ENCODE results near the gene SPAM1. TPM values are rescaled to one million over a fixed set of nuclear protein-coding genes. Genes with fewer than 3 reads are reported as not detected.
"Not testable (repeated sequence)": the region's sequence is repeated elsewhere in the genome, so short reads cannot be mapped to it uniquely, and the experiment has no call there.

Gene SPAM1
- total RNA-seq, 4 donors from 2014 or later, result not detected

DNA sequence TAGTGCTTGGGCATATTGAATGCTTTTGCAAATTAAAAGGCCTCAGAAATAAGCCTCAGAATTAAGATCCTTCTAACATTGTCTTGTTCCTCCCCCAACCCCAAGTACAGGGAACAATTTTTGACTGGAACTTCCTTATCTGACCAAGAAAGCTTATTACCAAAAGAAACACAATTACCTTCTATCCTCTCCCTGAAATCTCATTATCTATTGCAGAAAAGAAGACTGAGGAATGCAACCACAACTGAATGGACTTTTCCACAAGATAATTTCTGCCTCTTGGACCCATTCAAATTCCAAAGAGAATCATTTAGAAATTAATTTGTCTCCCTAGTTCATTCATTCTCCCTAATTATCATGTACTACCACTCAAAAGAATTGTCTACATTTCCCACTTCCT lies 36.8 kb upstream of the SPAM1 start:
- H3K4me3 ChIP-seq (replicated peaks in 1 of 3), result no peak overlapping the region
- H3K36me3 ChIP-seq, result no peaks in the 10 kb centered on the region
- H3K27me3 ChIP-seq, result no peaks in the 10 kb centered on the region
- intact Hi-C loops (cut with DNase I), result no loop called here
- DNase-seq, result no peak
- TF ChIP-seq, protein P1, sequence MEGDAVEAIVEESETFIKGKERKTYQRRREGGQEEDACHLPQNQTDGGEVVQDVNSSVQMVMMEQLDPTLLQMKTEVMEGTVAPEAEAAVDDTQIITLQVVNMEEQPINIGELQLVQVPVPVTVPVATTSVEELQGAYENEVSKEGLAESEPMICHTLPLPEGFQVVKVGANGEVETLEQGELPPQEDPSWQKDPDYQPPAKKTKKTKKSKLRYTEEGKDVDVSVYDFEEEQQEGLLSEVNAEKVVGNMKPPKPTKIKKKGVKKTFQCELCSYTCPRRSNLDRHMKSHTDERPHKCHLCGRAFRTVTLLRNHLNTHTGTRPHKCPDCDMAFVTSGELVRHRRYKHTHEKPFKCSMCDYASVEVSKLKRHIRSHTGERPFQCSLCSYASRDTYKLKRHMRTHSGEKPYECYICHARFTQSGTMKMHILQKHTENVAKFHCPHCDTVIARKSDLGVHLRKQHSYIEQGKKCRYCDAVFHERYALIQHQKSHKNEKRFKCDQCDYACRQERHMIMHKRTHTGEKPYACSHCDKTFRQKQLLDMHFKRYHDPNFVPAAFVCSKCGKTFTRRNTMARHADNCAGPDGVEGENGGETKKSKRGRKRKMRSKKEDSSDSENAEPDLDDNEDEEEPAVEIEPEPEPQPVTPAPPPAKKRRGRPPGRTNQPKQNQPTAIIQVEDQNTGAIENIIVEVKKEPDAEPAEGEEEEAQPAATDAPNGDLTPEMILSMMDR (IDR thresholded peaks at IDR 0.05), result no peak
- no peak for TF ChIP-seq POLR2A (IDR thresholded peaks at IDR 0.05)
- H3K27ac ChIP-seq, result no peak overlapping the region
- no peaks in the 10 kb centered on the region for H3K4me1 ChIP-seq
- H3K9me3 ChIP-seq, result no peaks in the 10 kb centered on the region

DNA sequence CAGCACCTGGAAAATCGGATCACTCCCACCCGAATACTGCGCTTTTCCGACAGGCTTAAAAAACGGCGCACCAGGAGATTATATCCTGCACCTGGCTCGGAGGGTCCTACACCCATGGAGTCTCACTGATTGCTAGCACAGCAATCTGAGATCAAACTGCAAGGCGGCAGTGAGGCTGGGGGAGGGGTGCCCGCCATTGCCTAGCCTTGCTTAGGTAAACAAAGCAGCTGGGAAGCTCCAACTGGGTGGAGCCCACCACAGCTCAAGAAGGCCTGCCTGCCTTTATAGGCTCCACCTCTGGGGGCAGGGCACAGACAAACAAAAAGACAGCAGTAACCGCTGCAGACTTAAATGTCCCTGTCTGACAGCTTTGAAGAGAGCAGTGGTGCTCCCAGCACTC lies 30.3 kb upstream of the SPAM1 start:
- H3K36me3 ChIP-seq; intact Hi-C loops (cut with DNase I): not testable (repeated sequence)

DNA sequence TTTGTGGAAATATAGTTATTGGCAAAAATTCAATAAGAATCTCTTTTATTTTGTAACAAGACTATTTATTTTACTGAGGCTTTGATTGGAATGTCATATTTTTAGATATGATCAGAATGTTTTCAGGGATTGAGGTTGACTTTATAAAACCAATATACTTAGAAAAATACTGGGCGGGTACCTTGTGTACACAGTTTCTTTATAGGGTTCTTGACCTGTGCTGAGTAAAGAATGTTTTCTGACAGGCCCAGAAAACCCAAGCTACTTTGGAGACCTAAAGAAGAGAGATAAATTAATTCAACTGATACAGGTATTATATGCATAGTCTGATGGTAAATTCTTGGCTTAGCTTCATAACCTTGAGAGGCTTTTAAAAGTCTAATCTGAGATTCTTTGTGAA lies 23.9 kb upstream of the SPAM1 start:
- intact Hi-C loops (cut with DNase I), result no loop called here
- H3K4me3 ChIP-seq (replicated peaks in 1 of 3), result no peak overlapping the region
- no peaks in the 10 kb centered on the region for H3K27me3 ChIP-seq
- no peaks in the 10 kb centered on the region for H3K4me1 ChIP-seq
- no peaks in the 10 kb centered on the region for H3K36me3 ChIP-seq
- TF ChIP-seq, protein P1 (IDR thresholded peaks at IDR 0.05), result no peak
- no peak for TF ChIP-seq POLR2A (IDR thresholded peaks at IDR 0.05)
- WGBS, 2 donors, result 58 to 59% methylated on average over 1 of the region's 1 CpG
- DNase-seq, result no peak
- no peaks in the 10 kb centered on the region for H3K9me3 ChIP-seq
- no peak overlapping the region for H3K27ac ChIP-seq

More for the DNA sequence above, 30.3 kb upstream of the SPAM1 start:
- not testable (repeated sequence) for H3K27me3 ChIP-seq; DNase-seq; H3K4me3 ChIP-seq (replicated peaks in 1 of 3); H3K27ac ChIP-seq; H3K4me1 ChIP-seq; H3K9me3 ChIP-seq
- 96 to 100% methylated on average over 7 to 10 of the region's 10 CpGs for WGBS, 2 donors

DNA sequence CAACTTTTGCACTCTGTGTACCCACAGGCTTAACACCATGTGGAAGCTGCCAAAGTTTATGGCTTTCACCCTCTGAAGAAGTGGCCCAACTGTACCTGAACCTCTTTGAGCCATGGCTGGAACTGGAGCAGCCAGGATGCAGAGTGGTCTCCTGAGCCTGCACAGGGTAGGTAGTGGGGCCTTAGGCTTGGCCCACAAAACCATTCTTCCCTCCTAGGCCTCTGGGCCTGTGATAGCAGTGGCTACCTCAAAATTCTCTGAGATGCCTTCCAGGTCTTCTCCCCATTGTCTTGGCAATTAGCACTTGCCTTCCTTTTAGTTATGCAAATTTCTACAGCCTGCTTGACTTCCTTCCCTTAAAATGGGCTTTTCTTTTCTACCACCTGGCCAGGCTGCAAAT lies 19.3 kb upstream of the SPAM1 start:
- DNase-seq, result no peak
- no peak overlapping the region for H3K4me3 ChIP-seq (replicated peaks in 1 of 3)
- no peak overlapping the region for H3K27ac ChIP-seq
- H3K36me3 ChIP-seq, result no peaks in the 10 kb centered on the region
- H3K4me1 ChIP-seq, result no peaks in the 10 kb centered on the region
- no peak for TF ChIP-seq POLR2A (IDR thresholded peaks at IDR 0.05)
- TF ChIP-seq, protein P1 (IDR thresholded peaks at IDR 0.05), result no peak
- H3K9me3 ChIP-seq, result no peaks in the 10 kb centered on the region
- intact Hi-C loops (cut with DNase I), result no loop called here
- no peaks in the 10 kb centered on the region for H3K27me3 ChIP-seq

DNA sequence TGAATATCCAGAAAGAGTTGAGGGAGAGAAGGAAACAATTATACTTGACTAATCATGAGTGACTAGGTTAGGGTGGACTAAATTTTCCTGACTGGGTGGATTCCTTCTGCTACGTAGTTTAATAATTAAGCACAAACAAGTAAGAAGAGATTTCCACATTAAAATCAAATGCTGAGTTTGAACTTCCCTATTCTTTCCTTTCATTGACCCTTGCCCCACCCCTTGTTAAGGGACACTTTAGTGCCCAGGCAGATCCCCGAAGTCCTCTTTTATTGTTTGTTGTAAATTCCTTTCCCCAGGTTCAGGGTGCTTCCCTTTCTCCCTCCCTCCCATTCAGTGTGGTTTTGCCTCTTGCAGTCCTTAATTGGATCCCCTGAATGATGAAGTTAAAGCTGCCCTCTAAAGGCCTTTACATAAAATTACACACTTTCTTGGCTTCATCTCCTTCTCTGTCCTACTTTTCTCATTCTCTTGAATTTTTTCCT lies 8.8 kb upstream of the SPAM1 start:
- no peak overlapping the region for H3K4me3 ChIP-seq (replicated peaks in 1 of 3)
- intact Hi-C loops (cut with DNase I), result no loop called here
- no peaks in the 10 kb centered on the region for H3K4me1 ChIP-seq
- no peak for DNase-seq
- no peak overlapping the region for H3K27ac ChIP-seq
- H3K36me3 ChIP-seq, result no peaks in the 10 kb centered on the region
- TF ChIP-seq, protein P1 (IDR thresholded peaks at IDR 0.05), result peak in 3 of 6 experiments; percentile 28 to 41 (median 31)
- no peak for TF ChIP-seq POLR2A (IDR thresholded peaks at IDR 0.05)
- no peaks in the 10 kb centered on the region for H3K27me3 ChIP-seq
- WGBS, 2 donors, result 38 to 42% methylated on average over 2 of the region's 2 CpGs
- H3K9me3 ChIP-seq, result no peaks in the 10 kb centered on the region

DNA sequence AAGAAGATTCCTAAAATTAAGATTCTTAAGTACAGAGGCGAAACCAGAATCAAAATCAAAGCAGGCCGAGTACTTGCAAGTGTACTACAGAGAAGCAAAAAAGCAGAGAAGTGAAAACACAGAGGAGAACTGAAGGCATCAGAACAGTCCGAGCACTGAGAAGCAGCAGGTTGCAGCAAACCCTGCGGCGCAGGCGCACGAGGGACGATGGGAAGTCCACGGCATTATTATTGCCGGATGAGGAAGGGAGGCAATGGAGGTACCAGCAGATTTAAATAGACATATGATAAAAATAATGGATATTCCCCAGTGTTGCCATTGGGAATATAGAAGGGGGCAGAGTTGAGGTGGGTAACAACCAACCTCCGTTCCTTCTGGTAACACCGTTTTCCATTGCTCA lies 7.2 kb upstream of the SPAM1 start:
- 93% methylated on average over 12 of the region's 12 CpGs for WGBS, 2 donors
- Histone ChIP-seq H3K27me3 (no peaks in the 10 kb centered on the region), H3K4me3 (replicated peaks in 1 of 3) (no peak overlapping the region), H3K9me3 (no peaks in the 10 kb centered on the region), H3K27ac (no peak overlapping the region), H3K36me3 (no peaks in the 10 kb centered on the region), H3K4me1 (no peaks in the 10 kb centered on the region)
- TF ChIP-seq, protein P1 (IDR thresholded peaks at IDR 0.05), result no peak
- no peak for TF ChIP-seq POLR2A (IDR thresholded peaks at IDR 0.05)
- intact Hi-C loops (cut with DNase I), result no loop called here
- no peak for DNase-seq

All from thyroid gland (tissue), 4 donors.